HepG2 (cell line): ENCODE data around the gene LRRC72. TPM values are rescaled to one million over a fixed set of nuclear protein-coding genes. Genes with fewer than 3 reads are reported as not detected.

Experiments
- ATAC-seq: fragments of 200-7000 bp; cut with Tn5 transposase; 3 replicates; pipeline ENCODE4 v1.9.1; 2020; ENCODE audit warnings: mild to moderate bottlenecking, moderate library complexity
- BruUV-seq: library from RNA; stranded (reverse); fragments of 400-500 nt; replicated peaks from 2 replicates; lab custom pipeline; 2021; lab: Mats Ljungman, UMichigan
- CTCF ChIA-PET: fragments of 300-600 bp; formaldehyde crosslinking; extraction: SDS; loops from one replicate; lab custom pipeline; 2021; ENCODE audit warnings: low total read pairs, inconsistent platforms, low intra/inter-chr PET ratio; lab: Yijun Ruan, JAX
- POLR2A ChIA-PET: fragments of 350-600 bp; sonication (Branson Sonifier 250); formaldehyde crosslinking; loops from one replicate; lab custom pipeline; 2020; ENCODE audit warnings: antibody characterized with exemption, inconsistent platforms; lab: Yijun Ruan, JAX
- DNase-seq: peaks from one replicate; pipeline ENCODE4 v3.0.0-alpha.2; 2015; ENCODE audit warnings: low spot score
- FAIRE-seq: peaks from 3 replicates; lab custom pipeline; 2011; peaks lifted over from hg19 to GRCh38; lab: Jason Lieb, UNC
- H2AFZ ChIP-seq: one replicate; pipeline ENCODE4 v1.6.1; 2011; ENCODE audit warnings: low read length, inconsistent platforms
- H3K27ac ChIP-seq: fragments of 300-600 bp; 3 replicates; pipeline ENCODE4 v1.8.0; 2011; ENCODE audit warnings: mixed run types, mild to moderate bottlenecking, mixed read lengths, low read length, inconsistent platforms; ENCODE audit not compliant: insufficient read depth; ENCODE audit errors: extremely low read length
- H3K27me3 ChIP-seq, 2 experiments: fragments of 200-600 bp in 1 of 2; 2 replicates in 1 of 2; 3 replicates in 1 of 2; pipeline versions ENCODE4 v1.6.0 to v1.8.0; 2011; ENCODE audit warnings: low read length in 2 of 2, mild to moderate bottlenecking in 2 of 2, moderate library complexity in 2 of 2, inconsistent platforms in 1 of 2; ENCODE audit not compliant: insufficient read depth in 2 of 2, control insufficient read depth in 1 of 2
- H3K36me3 ChIP-seq, 2 experiments: fragments of 200-600 bp in 1 of 2; replicated peaks in 1 of 2; 2 replicates in 1 of 2; 3 replicates in 1 of 2; pipeline versions ENCODE4 v1.5.1 to v1.8.0; 2011; ENCODE audit warnings: low read length in 2 of 2, inconsistent platforms in 1 of 2; ENCODE audit not compliant: insufficient read depth in 2 of 2, control insufficient read depth in 1 of 2
- H3K4me1 ChIP-seq: 2 replicates; pipeline ENCODE4 v1.5.1; 2012; ENCODE audit warnings: low read length, inconsistent platforms; ENCODE audit not compliant: insufficient read depth
- H3K4me2 ChIP-seq: 2 replicates; pipeline ENCODE4 v1.6.0; 2011; ENCODE audit warnings: low read depth, low read length, inconsistent platforms
- H3K4me3 ChIP-seq, 3 experiments: fragments of 200-600 bp in 1 of 3; sonication (generic), shearing (Covaris generic) in 1 of 3; replicated peaks in 1 of 3; 2 replicates each; pipeline ENCODE4 v1.5.1; 2011 to 2016; ENCODE audit warnings: low read length in 3 of 3, inconsistent platforms in 2 of 3, low read depth in 2 of 3, mild to moderate bottlenecking in 2 of 3, control low read depth in 1 of 3, mixed read lengths in 1 of 3; ENCODE audit not compliant: insufficient read depth in 1 of 3
- H3K79me2 ChIP-seq: one replicate; pipeline ENCODE4 v1.6.1; 2011; ENCODE audit warnings: low read length, inconsistent platforms; ENCODE audit not compliant: insufficient read depth
- H3K9ac ChIP-seq: 2 replicates; pipeline ENCODE4 v1.6.0; 2011; ENCODE audit warnings: mild to moderate bottlenecking, low read depth, low read length, inconsistent platforms; ENCODE audit not compliant: insufficient read depth
- H3K9me3 ChIP-seq: 2 replicates; pipeline ENCODE4 v1.5.1; 2012; ENCODE audit warnings: mild to moderate bottlenecking, low read length
- H4K20me1 ChIP-seq: 2 replicates; pipeline ENCODE4 v1.6.0; 2011; ENCODE audit warnings: inconsistent platforms, mild to moderate bottlenecking, low read length, moderate library complexity; ENCODE audit not compliant: insufficient read depth
- HMGA1 ChIP-seq: sonication (generic); formaldehyde crosslinking; conservative IDR thresholded peaks from 2 replicates; pipeline ENCODE4 v1.4.0; 2020; ENCODE audit warnings: missing genetic modification reagents
- NKX3-1 ChIP-seq: sonication (generic); formaldehyde crosslinking; IDR thresholded peaks from 2 replicates; pipeline ENCODE4 v1.5.0; 2020; ENCODE audit warnings: missing genetic modification reagents
- ZFAT ChIP-seq: sonication (generic); formaldehyde crosslinking; conservative IDR thresholded peaks from 2 replicates; pipeline ENCODE4 v1.8.1; 2023; ENCODE audit warnings: missing genetic modification reagents, inconsistent platforms
- WGBS: methylation state at CpG from one replicate; pipeline ENCODE4 v1.1.6; 2017; ENCODE audit warnings: low lambda C conversion rate; 5-methylcytosine and 5-hydroxymethylcytosine counted together
- in situ Hi-C: cut with HindIII; loops from 2 replicates; pipeline ENCODE4 v1.10.0; 2017; ENCODE audit warnings: low pct_unique_long_range_greater_than_20kb; ENCODE audit not compliant: extremely low pct_ligation_motif_present
- intact Hi-C: fragments of 100-400 bp; cut with micrococcal nuclease; formaldehyde crosslinking; loops from one replicate; pipeline ENCODE4 v1.10.0; 2022; ENCODE audit not compliant: unreplicated experiment
- polyA plus RNA-seq, 8 experiments: library from polyadenylated mRNA; depleted of rRNA in 3 of 8; stranded (reverse) in 7 of 8; unstranded in 1 of 8; fragments of >200 nt; fragmentation: Illumina TruSeq in 4 of 8; extraction: Trizol in 4 of 8; gene quantifications; 2 replicates each; pipeline versions ENCODE4 v1.2.1 to v1.2.3, GENCODE V29; 2011 to 2016; ENCODE audit warnings: low read depth in 4 of 8, missing spikeins in 1 of 8, mixed read lengths in 1 of 8; ENCODE audit not compliant: insufficient read depth in 1 of 8
- total RNA-seq, 5 experiments: library from RNA; depleted of rRNA; stranded (reverse); fragments of >200 nt; fragmentation: Illumina TruSeq; extraction: Trizol; gene quantifications; 2 replicates each; pipeline ENCODE4 v1.2.3, GENCODE V29; 2016; ENCODE audit warnings: low read depth in 1 of 5

The LRRC72 gene
- total and polyA plus RNA-seq, 2 of the 13 experiments (the other 11 are each of a cell fraction or from before 2014, with no cell fraction given), result not detected

- Histone ChIP-seq H3K4me2 (no peak overlapping the region), H3K36me3 (no peaks in the 10 kb centered on the region), H3K4me3 (no peak overlapping the region), H3K4me1 (no peaks in the 10 kb centered on the region), H3K27me3 (peaks cover 0 to 3% of the 10 kb centered on the region in 2 experiments; a peak in 1 of 5 replicates), H3K9ac (no peak overlapping the region), H3K27ac (no peak overlapping the region), H4K20me1 (no peaks in the 10 kb centered on the region), H3K9me3 (no peaks in the 10 kb centered on the region), H2AFZ (no peak overlapping the region), H3K79me2 (no peaks in the 10 kb centered on the region)
- no peak for ATAC-seq
- WGBS, result 70% methylated on average over 6 of the region's 6 CpGs
- intact Hi-C loops, result no loop called here
- no TSS peak for BruUV-seq
- no peak for FAIRE-seq
- no peak for DNase-seq
- in situ Hi-C loops, result no loop called here
- CTCF ChIA-PET, result no interaction called here
- no peak for TF ChIP-seq HMGA1 (CRISPR knock-in tag)
- POLR2A ChIA-PET, result no interaction called here
Measured at GRCh38 chr7:16587790-16588189, 61.2 kb downstream of the LRRC72 start.

- DNase-seq (no peak), ATAC-seq (no peak), FAIRE-seq (no peak)
- H3K4me2 ChIP-seq, result no peak overlapping the region
- H3K27me3 ChIP-seq, result peaks cover 0 to 3% of the 10 kb centered on the region in 2 experiments; a peak in 1 of 5 replicates
- intact Hi-C loops, result no loop called here
- no peaks in the 10 kb centered on the region for H3K9me3 ChIP-seq
- no peak overlapping the region for H2AFZ ChIP-seq
- ChIA-PET CTCF (no interaction called here), POLR2A (no interaction called here)
- BruUV-seq, result no TSS peak
- H3K4me1 ChIP-seq, result no peaks in the 10 kb centered on the region
- H4K20me1 ChIP-seq, result no peaks in the 10 kb centered on the region
- no peak for TF ChIP-seq ZFAT
- 77% methylated on average over 2 of the region's 2 CpGs for WGBS
- H3K9ac ChIP-seq, result no peak overlapping the region
- H3K36me3 ChIP-seq, result no peaks in the 10 kb centered on the region
- in situ Hi-C loops, result no loop called here
- no peak overlapping the region for H3K27ac ChIP-seq
- H3K4me3 ChIP-seq, result no peak overlapping the region
- H3K79me2 ChIP-seq, result no peaks in the 10 kb centered on the region
Measured at GRCh38 chr7:16589881-16590280, 63.3 kb downstream of the LRRC72 start.

- no peak for TF ChIP-seq NKX3-1
- H4K20me1 ChIP-seq, result no peaks in the 10 kb centered on the region
- ChIA-PET CTCF (no interaction called here), POLR2A (no interaction called here)
- no peak overlapping the region for H3K27ac ChIP-seq
- no peak overlapping the region for H3K4me2 ChIP-seq
- no peak overlapping the region for H2AFZ ChIP-seq
- ATAC-seq, result no peak
- H3K9ac ChIP-seq, result no peak overlapping the region
- 23% methylated on average over 1 of the region's 1 CpG for WGBS
- intact Hi-C loops (no loop called here), in situ Hi-C loops (no loop called here)
- DNase-seq, result no peak
- no peaks in the 10 kb centered on the region for H3K36me3 ChIP-seq
- peaks cover 0 to under 1% of the 10 kb centered on the region in 2 experiments; a peak in 1 of 5 replicates for H3K27me3 ChIP-seq
- H3K4me3 ChIP-seq, result no peak overlapping the region
- no peaks in the 10 kb centered on the region for H3K9me3 ChIP-seq
- no peak for FAIRE-seq
- no peaks in the 10 kb centered on the region for H3K4me1 ChIP-seq
- no peaks in the 10 kb centered on the region for H3K79me2 ChIP-seq
- no TSS peak for BruUV-seq
Measured at GRCh38 chr7:16590424-16590823, 63.8 kb downstream of the LRRC72 start.
